ENCODE measurements around the gene ARGLU1.

ARGLU1 gene

GRCh38 chr13:106570299-106570852, 2.4 kb upstream of the ARGLU1 start:
- Mint-ChIP-seq H3K4me1 (ENCODE audit: low read depth in 2 of 2) (peaks cover 27 to 28% of the 10 kb centered on the region in 2 donors), H3K36me3 (ENCODE audit: insufficient read depth) (peaks cover 19% of the 10 kb centered on the region), H3K27me3 (no peaks in the 10 kb centered on the region), H3K9me3 (no peaks in the 10 kb centered on the region), H3K4me3 (peak overlapping the region in 1 of 2 donors; percentile 26), H3K27ac (no peak overlapping the region)
- DNase-seq (peak in 2 of 3 experiments; percentile 67 to 72), ATAC-seq (replicated peaks) (peak; percentile 51)

GRCh38 chr13:106569233-106570095, 1.5 kb upstream of the ARGLU1 start:
- Mint-ChIP-seq H3K4me3 (no peak overlapping the region), H3K4me1 (ENCODE audit: low read depth in 2 of 2) (peaks cover 36 to 37% of the 10 kb centered on the region in 2 donors), H3K36me3 (ENCODE audit: insufficient read depth) (peaks cover 19% of the 10 kb centered on the region), H3K9me3 (no peaks in the 10 kb centered on the region), H3K27me3 (no peaks in the 10 kb centered on the region), H3K27ac (no peak overlapping the region)
- DNase-seq (no peak), ATAC-seq (replicated peaks) (no peak)

- peaks cover 19% of the 10 kb centered on the region for H3K36me3 Mint-ChIP-seq (ENCODE audit: insufficient read depth)
- no peaks in the 10 kb centered on the region for H3K27me3 Mint-ChIP-seq
- H3K4me3 Mint-ChIP-seq, result peak overlapping the region; percentile 98 to 99
- no peaks in the 10 kb centered on the region for H3K9me3 Mint-ChIP-seq
- ATAC-seq (replicated peaks) (no peak), DNase-seq (no peak)
- H3K4me1 Mint-ChIP-seq (ENCODE audit: low read depth in 2 of 2), result peaks cover 45 to 47% of the 10 kb centered on the region in 2 donors
- peak overlapping the region; percentile 99 for H3K27ac Mint-ChIP-seq
Measured at GRCh38 chr13:106568299-106569003, 514 bp upstream of the ARGLU1 start.

GRCh38 chr13:106566641-106567473, 1.1 kb downstream of the ARGLU1 start:
- DNase-seq (peak in 2 of 3 experiments; percentile 2 to 8), ATAC-seq (replicated peaks) (no peak)
- Mint-ChIP-seq H3K9me3 (no peaks in the 10 kb centered on the region), H3K36me3 (ENCODE audit: insufficient read depth) (peaks cover 22% of the 10 kb centered on the region), H3K27me3 (no peaks in the 10 kb centered on the region), H3K4me1 (ENCODE audit: low read depth in 2 of 2) (peaks cover 55 to 59% of the 10 kb centered on the region in 2 donors), H3K4me3 (peak overlapping the region; percentile 98 to 99), H3K27ac (peak overlapping the region; percentile 99)

- peaks cover 17% of the 10 kb centered on the region for H3K36me3 Mint-ChIP-seq (ENCODE audit: insufficient read depth)
- H3K4me3 Mint-ChIP-seq, result peak overlapping the region; percentile 98 to 99
- no peak for DNase-seq
- no peak for ATAC-seq (replicated peaks)
- H3K4me1 Mint-ChIP-seq (ENCODE audit: low read depth in 2 of 2), result peaks cover 58 to 72% of the 10 kb centered on the region in 2 donors
- no peaks in the 10 kb centered on the region for H3K9me3 Mint-ChIP-seq
- H3K27me3 Mint-ChIP-seq, result no peaks in the 10 kb centered on the region
- H3K27ac Mint-ChIP-seq, result peak overlapping the region; percentile 60 to 99
Measured at GRCh38 chr13:106565127-106565775, 2.7 kb downstream of the ARGLU1 start.

- DNase-seq (no peak), ATAC-seq (replicated peaks) (no peak)
- no peaks in the 10 kb centered on the region for H3K9me3 Mint-ChIP-seq
- no peaks in the 10 kb centered on the region for H3K27me3 Mint-ChIP-seq
- peak overlapping the region; percentile 44 to 50 for H3K4me3 Mint-ChIP-seq
- H3K27ac Mint-ChIP-seq, result peak overlapping the region; percentile 8 to 77
- peaks cover 45 to 83% of the 10 kb centered on the region in 2 donors for H3K4me1 Mint-ChIP-seq (ENCODE audit: low read depth in 2 of 2)
- H3K36me3 Mint-ChIP-seq (ENCODE audit: insufficient read depth), result peaks cover 31% of the 10 kb centered on the region
Measured at GRCh38 chr13:106562301-106562700, 5.6 kb downstream of the ARGLU1 start.

- peak; percentile 81 for ATAC-seq (replicated peaks)
- Mint-ChIP-seq H3K4me3 (peak overlapping the region; percentile 44 to 50), H3K27ac (peak overlapping the region; percentile 8 to 77)
Measured at GRCh38 chr13:106561551-106562170, 6.3 kb downstream of the ARGLU1 start.

GRCh38 chr13:106560821-106561220, 7.1 kb downstream of the ARGLU1 start:
- no peak for ATAC-seq (replicated peaks)
- H3K27ac Mint-ChIP-seq, result peak overlapping the region; percentile 8 to 77
- peaks cover 41 to 79% of the 10 kb centered on the region in 2 donors for H3K4me1 Mint-ChIP-seq (ENCODE audit: low read depth in 2 of 2)
- H3K9me3 Mint-ChIP-seq, result no peaks in the 10 kb centered on the region
- H3K36me3 Mint-ChIP-seq (ENCODE audit: insufficient read depth), result peaks cover 41% of the 10 kb centered on the region
- no peak for DNase-seq
- H3K4me3 Mint-ChIP-seq, result peak overlapping the region; percentile 44 to 50
- no peaks in the 10 kb centered on the region for H3K27me3 Mint-ChIP-seq

More at GRCh38 chr13:106561551-106562170, 6.3 kb downstream of the ARGLU1 start:
- Mint-ChIP-seq H3K4me1 (ENCODE audit: low read depth in 2 of 2) (peaks cover 43 to 80% of the 10 kb centered on the region in 2 donors), H3K27me3 (no peaks in the 10 kb centered on the region), H3K9me3 (no peaks in the 10 kb centered on the region), H3K36me3 (ENCODE audit: insufficient read depth) (peaks cover 33% of the 10 kb centered on the region)
- peak; percentile 5 to 8 (median 6) for DNase-seq

- Mint-ChIP-seq H3K4me1 (ENCODE audit: low read depth in 2 of 2) (peaks cover 29 to 73% of the 10 kb centered on the region in 2 donors), H3K9me3 (no peaks in the 10 kb centered on the region), H3K27ac (no peak overlapping the region), H3K27me3 (no peaks in the 10 kb centered on the region), H3K4me3 (no peak overlapping the region), H3K36me3 (ENCODE audit: insufficient read depth) (peaks cover 64% of the 10 kb centered on the region)
- DNase-seq (no peak), ATAC-seq (replicated peaks) (no peak)
Measured at GRCh38 chr13:106558527-106558926, 9.4 kb downstream of the ARGLU1 start.

GRCh38 chr13:106555631-106556328, 12.2 kb downstream of the ARGLU1 start:
- H3K27ac Mint-ChIP-seq, result peak overlapping the region; percentile 2 to 8
- peaks cover 22 to 65% of the 10 kb centered on the region in 2 donors for H3K4me1 Mint-ChIP-seq (ENCODE audit: low read depth in 2 of 2)
- H3K9me3 Mint-ChIP-seq, result no peaks in the 10 kb centered on the region
- no peaks in the 10 kb centered on the region for H3K27me3 Mint-ChIP-seq
- H3K4me3 Mint-ChIP-seq, result no peak overlapping the region
- ATAC-seq (replicated peaks) (no peak), DNase-seq (no peak)
- H3K36me3 Mint-ChIP-seq (ENCODE audit: insufficient read depth), result peaks cover 76% of the 10 kb centered on the region

GRCh38 chr13:106551751-106552150, 16.2 kb downstream of the ARGLU1 start:
- no peak overlapping the region for H3K4me3 Mint-ChIP-seq
- H3K9me3 Mint-ChIP-seq, result no peaks in the 10 kb centered on the region
- peaks cover 78% of the 10 kb centered on the region for H3K36me3 Mint-ChIP-seq (ENCODE audit: insufficient read depth)
- H3K27ac Mint-ChIP-seq, result peak overlapping the region; percentile 1 to 6
- H3K4me1 Mint-ChIP-seq (ENCODE audit: low read depth in 2 of 2), result peaks cover 38 to 65% of the 10 kb centered on the region in 2 donors
- DNase-seq (no peak), ATAC-seq (replicated peaks) (no peak)
- H3K27me3 Mint-ChIP-seq, result no peaks in the 10 kb centered on the region

Data from effector memory CD8-positive, alpha-beta T cell (primary cell).